Testis (tissue), 3 donors: ENCODE measurements around the gene OR10J1. TPM values are rescaled to one million over a fixed set of nuclear protein-coding genes. Genes with fewer than 3 reads are reported as not detected.

ENCODE experiments used
- DNase-seq: peaks from one replicate; pipeline ENCODE4 v3.0.0-alpha.2; 2019
- H3K27ac ChIP-seq, 2 donors: fragments of 200-600 bp; sonication (generic); one replicate each; pipeline ENCODE4 v1.5.1; 2019
- H3K27me3 ChIP-seq: fragments of 200-600 bp; sonication (generic); one replicate; pipeline ENCODE4 v1.5.1; 2019
- H3K36me3 ChIP-seq: fragments of 200-600 bp; sonication (generic); one replicate; pipeline ENCODE4 v1.5.1; 2017; ENCODE audit warnings: low read depth; ENCODE audit errors: missing control alignments
- H3K4me1 ChIP-seq: fragments of 200-600 bp; sonication (generic); one replicate; pipeline ENCODE4 v1.5.1; 2019
- H3K4me3 ChIP-seq, 2 donors: fragments of 200-600 bp; sonication (generic); one replicate each; pipeline ENCODE4 v1.5.1; 2017 to 2019
- H3K9me3 ChIP-seq: fragments of 200-600 bp; sonication (generic); one replicate; pipeline ENCODE4 v1.5.1; 2017
- CTCF ChIP-seq, 3 experiments: fragments of 450-650 bp in 2 of 3; fragments of 200-600 bp in 1 of 3; sonication (generic) in 1 of 3; IDR thresholded peaks; one replicate each; pipeline ENCODE4 v1.5.1; 2016 to 2019; ENCODE audit warnings: antibody characterized with exemption in 3 of 3, mild to moderate bottlenecking in 2 of 3, moderate library complexity in 1 of 3
- POLR2A ChIP-seq: fragments of 450-650 bp; IDR thresholded peaks from one replicate; pipeline ENCODE4 v1.6.1; 2017; ENCODE audit warnings: antibody characterized with exemption, mild to moderate bottlenecking, moderate library complexity
- WGBS, 2 donors: methylation state at CpG; one replicate each; pipeline ENCODE4 v1.1.5; 2018; 5-methylcytosine and 5-hydroxymethylcytosine counted together
- intact Hi-C: fragments of 100-400 bp; cut with DNase I; formaldehyde crosslinking; loops from one replicate; pipeline ENCODE4 v1.15.1; 2023; ENCODE audit warnings: low total_unique reads
- polyA plus RNA-seq: library from polyadenylated mRNA; stranded (reverse); fragments of 350-450 nt; fragmentation: Illumina TruSeq; extraction: RNeasy Lipid Tissue Mini Kit (QIAGEN cat#74804); gene quantifications from one replicate; pipeline ENCODE4 v1.2.3, GENCODE V29; 2014; ENCODE audit warnings: low read depth, low replicate concordance; ENCODE audit not compliant: insufficient read depth
- total RNA-seq, 2 donors: library from RNA; depleted of rRNA; stranded (reverse); fragments of >200 nt; gene quantifications; one replicate each; pipeline ENCODE4 v1.2.3, GENCODE V29; 2016

The OR10J1 gene
- total and polyA plus RNA-seq, 3 donors from 2014 or later, result 3.0 to 8.3 (median 3.1) TPM

- H3K27me3 ChIP-seq, result no peaks in the 10 kb centered on the region
- intact Hi-C loops, result no loop called here
- no peak overlapping the region for H3K27ac ChIP-seq
- TF ChIP-seq CTCF (IDR thresholded peaks at IDR 0.05), result no peak
- H3K9me3 ChIP-seq, result no peaks in the 10 kb centered on the region
- DNase-seq, result no peak
- H3K36me3 ChIP-seq, result no peaks in the 10 kb centered on the region
- H3K4me1 ChIP-seq, result no peaks in the 10 kb centered on the region
- no peak overlapping the region for H3K4me3 ChIP-seq
- 75 to 92% methylated on average over 2 of the region's 2 CpGs for WGBS, 2 donors
Measured at GRCh38 chr1:159459551-159459950, 20.0 kb downstream of the OR10J1 start.

GRCh38 chr1:159465191-159465603 lies 25.7 kb downstream of the OR10J1 start:
- Histone ChIP-seq H3K36me3 (no peaks in the 10 kb centered on the region), H3K9me3 (no peaks in the 10 kb centered on the region), H3K27me3 (no peaks in the 10 kb centered on the region), H3K27ac (no peak overlapping the region), H3K4me1 (no peaks in the 10 kb centered on the region), H3K4me3 (no peak overlapping the region)
- intact Hi-C loops, result no loop called here
- DNase-seq, result no peak
- TF ChIP-seq CTCF (IDR thresholded peaks at IDR 0.05) (no peak), POLR2A (no peak)
- WGBS, 2 donors, result 59 to 64% methylated on average over 3 of the region's 3 CpGs

GRCh38 chr1:159468321-159468720 lies 28.8 kb downstream of the OR10J1 start:
- Histone ChIP-seq H3K9me3 (no peaks in the 10 kb centered on the region), H3K27me3 (no peaks in the 10 kb centered on the region), H3K4me3 (no peak overlapping the region), H3K27ac (no peak overlapping the region), H3K36me3 (no peaks in the 10 kb centered on the region), H3K4me1 (no peaks in the 10 kb centered on the region)
- TF ChIP-seq CTCF (IDR thresholded peaks at IDR 0.05), result no peak
- TF ChIP-seq POLR2A, result no peak
- WGBS, 2 donors, result 89 to 98% methylated on average over 2 of the region's 2 CpGs
- DNase-seq, result no peak
- intact Hi-C loops, result no loop called here

GRCh38 chr1:159469921-159470533 lies 30.5 kb downstream of the OR10J1 start:
- DNase-seq, result no peak
- TF ChIP-seq POLR2A (no peak), CTCF (IDR thresholded peaks at IDR 0.05) (no peak)
- no peaks in the 10 kb centered on the region for H3K4me1 ChIP-seq
- no peaks in the 10 kb centered on the region for H3K27me3 ChIP-seq
- WGBS, 2 donors, result 65 to 70% methylated on average over 4 of the region's 4 CpGs
- intact Hi-C loops, result no loop called here
- H3K27ac ChIP-seq, result no peak overlapping the region
- no peak overlapping the region for H3K4me3 ChIP-seq
- no peaks in the 10 kb centered on the region for H3K9me3 ChIP-seq
- no peaks in the 10 kb centered on the region for H3K36me3 ChIP-seq

GRCh38 chr1:159473335-159473734 lies 33.8 kb downstream of the OR10J1 start:
- TF ChIP-seq CTCF (IDR thresholded peaks at IDR 0.05) (no peak), POLR2A (no peak)
- H3K4me3 ChIP-seq, result no peak overlapping the region
- no peaks in the 10 kb centered on the region for H3K27me3 ChIP-seq
- no peak for DNase-seq
- WGBS, 2 donors, result 40 to 57% methylated on average over 1 of the region's 1 CpG
- no peak overlapping the region for H3K27ac ChIP-seq
- H3K4me1 ChIP-seq, result no peaks in the 10 kb centered on the region
- intact Hi-C loops, result no loop called here
- no peaks in the 10 kb centered on the region for H3K36me3 ChIP-seq
- no peaks in the 10 kb centered on the region for H3K9me3 ChIP-seq
